Nucleus accumbens (tissue), 56 donors: ENCODE results near the gene RPL27.
A peak's percentile ranks its signal among the peaks of the same experiment; 100 is the strongest.
"Not testable (repeated sequence)": the region's sequence is repeated elsewhere in the genome, so short reads cannot be mapped to it uniquely, and the experiment has no call there.

ENCODE experiments used
- DNase-seq, 56 donors: peaks; one replicate each; lab custom pipeline; 2025; lab: John Stamatoyannopoulos, UW

The RPL27 gene

DNA sequence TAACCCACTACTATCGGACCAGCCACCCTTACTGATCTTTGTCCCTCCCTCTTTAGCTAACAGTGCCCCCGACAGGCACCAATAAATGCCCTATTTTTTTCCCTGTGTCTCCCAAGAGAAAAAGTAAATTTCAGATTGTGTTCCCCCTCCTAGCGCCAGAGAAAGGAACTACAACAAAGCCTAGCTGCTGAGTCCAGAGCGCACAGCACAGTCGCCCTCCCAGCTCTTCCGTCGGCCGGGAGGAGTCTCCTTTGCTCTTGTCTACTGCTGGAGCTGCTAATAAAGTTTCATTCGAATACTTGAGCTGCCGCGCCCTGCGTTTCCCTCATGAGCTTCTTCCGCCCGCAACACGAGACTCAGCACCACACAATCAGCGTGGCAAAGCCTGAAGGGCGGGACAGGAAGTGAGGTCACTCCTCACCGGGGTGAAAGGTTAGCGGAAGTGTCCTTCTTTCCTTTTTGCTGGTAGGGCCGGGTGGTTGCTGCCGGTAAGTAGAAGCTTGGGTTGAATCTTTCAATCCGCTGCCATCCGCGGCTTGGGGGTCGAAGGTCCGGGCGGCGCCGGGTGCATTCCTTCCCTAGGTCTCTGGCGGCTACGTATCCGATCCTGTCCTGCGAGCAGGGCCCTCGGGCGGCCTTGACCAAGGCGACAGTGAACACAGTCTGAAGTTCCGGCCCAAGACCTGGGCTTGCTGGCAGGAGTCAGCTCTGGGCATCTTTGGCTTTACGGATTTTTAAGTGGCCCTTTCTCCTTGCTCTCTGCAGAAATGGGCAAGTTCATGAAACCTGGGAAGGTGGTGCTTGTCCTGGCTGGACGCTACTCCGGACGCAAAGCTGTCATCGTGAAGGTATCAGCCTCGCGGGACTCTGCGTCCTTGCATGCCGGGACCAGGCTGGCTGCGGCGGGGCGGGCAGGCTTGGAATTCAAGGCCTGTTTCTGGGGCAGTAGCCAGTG is at the start of gene RPL27:
TSS of gene RPL27 (plus strand) at position 436 of the 955 bp plus-strand sequence. CDS start at position 768, 332 bp downstream.
- peak; percentile 82 to 100 (median 98) for DNase-seq

DNA sequence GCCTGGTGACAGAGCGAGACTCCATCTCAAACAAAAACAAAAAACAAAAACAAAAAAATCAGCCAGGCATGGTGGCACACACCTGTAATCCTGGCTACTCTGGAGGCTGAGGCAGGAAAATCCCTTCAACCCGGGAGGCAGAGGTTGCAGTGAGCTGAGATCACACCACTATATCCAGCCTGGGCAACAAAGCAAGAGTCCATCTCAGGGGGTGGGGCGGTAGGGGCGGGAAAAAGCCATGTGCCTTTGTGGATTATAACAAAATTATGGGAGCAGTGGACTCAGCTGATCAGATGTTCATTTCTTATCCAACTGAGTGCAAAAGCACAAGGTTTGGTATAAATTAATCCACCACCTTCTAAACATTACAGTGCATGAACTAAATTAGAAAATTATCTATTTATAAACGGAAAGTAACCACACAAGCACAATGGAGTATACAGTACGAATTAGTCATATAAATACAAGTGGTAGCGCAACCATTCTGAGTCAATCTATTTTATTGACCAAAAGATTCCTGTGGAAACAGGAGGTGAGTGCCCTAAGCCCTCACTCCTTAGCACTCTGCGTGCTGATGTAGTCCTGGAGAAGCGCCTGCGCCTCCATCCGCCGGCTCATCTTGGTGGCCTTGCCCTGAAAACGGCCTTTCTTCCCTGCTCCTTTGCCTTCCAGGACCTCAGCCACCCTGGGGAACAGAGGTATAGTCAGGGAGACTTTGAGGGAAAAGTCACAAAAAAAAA is 48.0 kb upstream of the RPL27 start:
- DNase-seq, result no peak

DNA sequence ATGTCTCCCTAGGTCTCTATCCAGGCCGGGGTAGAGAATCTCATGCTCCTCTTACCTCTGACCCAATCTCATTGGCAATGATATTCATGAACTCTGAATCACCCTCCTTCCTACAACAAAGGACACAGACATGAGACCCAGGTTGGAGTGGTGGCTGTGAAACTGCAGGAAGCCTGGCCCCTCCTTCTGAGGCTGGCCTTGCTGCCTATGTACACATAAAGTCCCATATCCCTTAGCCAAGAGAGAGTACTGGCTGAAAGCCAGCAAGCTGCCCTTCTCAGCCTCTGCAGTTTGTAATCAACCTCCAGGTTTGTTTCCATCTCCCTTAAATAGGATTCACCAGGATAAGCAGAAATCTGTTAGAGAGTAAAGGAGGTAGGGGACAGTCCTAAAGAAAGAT is 44.5 kb upstream of the RPL27 start:
- no peak for DNase-seq

GRCh38 chr17:42964161-42964932 is 33.9 kb upstream of the RPL27 start, which contains the start of gene AARSD1:
Gene AARSD1 (minus strand): TSS chr17:42964454. CDS start chr17:42964440, 14 bp downstream.
- DNase-seq, result peak; percentile 37 to 93 (median 82)

- DNase-seq, result no peak
These were observed 30.3 kb upstream of the RPL27 start for GRCh38 chr17:42967925-42968324.

- peak in 3 of 56 donors; percentile 7 to 22 (median 12) for DNase-seq
These were observed 29.1 kb upstream of the RPL27 start for GRCh38 chr17:42969001-42969581.

GRCh38 chr17:42971589-42971988 is 26.6 kb upstream of the RPL27 start:
- no peak for DNase-seq

GRCh38 chr17:42973323-42973722 is 24.9 kb upstream of the RPL27 start:
- DNase-seq, result not testable (repeated sequence)

GRCh38 chr17:42975265-42975664 is 23.0 kb upstream of the RPL27 start:
- no peak for DNase-seq

- not testable (repeated sequence) for DNase-seq
These were observed 22.5 kb upstream of the RPL27 start for GRCh38 chr17:42975701-42976100.

DNA sequence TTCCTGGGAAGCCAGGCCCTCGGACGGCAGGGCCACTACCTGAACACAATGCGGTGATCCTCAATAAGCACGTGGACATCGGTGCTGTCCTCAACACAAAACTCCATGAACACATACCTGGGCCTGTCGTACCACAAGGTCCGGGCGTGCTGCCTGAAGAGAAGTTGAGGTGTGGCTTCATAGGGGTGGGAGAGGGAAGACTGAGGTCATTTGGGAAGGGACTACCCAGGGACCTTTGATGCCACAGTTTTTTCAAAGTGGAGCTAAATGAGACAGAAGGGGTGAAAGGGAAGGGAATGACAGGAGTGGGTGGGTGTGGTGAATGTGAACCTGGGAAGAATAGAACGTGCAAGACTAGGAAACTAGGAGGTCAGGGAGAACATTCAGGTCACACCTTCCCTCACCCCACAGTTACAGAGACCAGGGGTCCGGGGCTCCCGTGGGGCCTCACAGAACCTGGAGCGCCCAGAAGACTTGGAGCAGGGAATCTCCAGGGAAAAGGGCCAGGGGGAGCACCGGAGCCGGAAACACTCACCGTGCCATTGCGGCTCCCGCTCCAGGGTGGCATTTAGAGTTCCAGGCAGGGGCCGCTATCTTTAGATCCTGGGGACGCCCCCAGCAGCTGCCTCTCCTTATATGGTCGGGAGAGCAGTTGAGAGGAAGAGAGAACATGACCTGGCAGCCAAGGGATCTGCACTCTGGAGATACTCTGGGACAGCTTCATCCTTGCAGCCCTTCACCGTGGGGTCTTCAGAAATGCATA is 18.5 kb upstream of the RPL27 start, which contains the start of gene PTGES3L:
TSS of gene PTGES3L (minus strand) at position 570 of the 763 bp plus-strand sequence. CDS start at position 543, 27 bp downstream.
- DNase-seq, result peak in 40 of 56 donors; percentile 3 to 77 (median 42)

- DNase-seq, result peak in 55 of 56 donors; percentile 31 to 94 (median 75)
These were observed 17.9 kb upstream of the RPL27 start, which contains the start of gene RUNDC1 for GRCh38 chr17:42980274-42980765. Gene RUNDC1 (plus strand): TSS chr17:42980565. CDS start chr17:42980577, 12 bp downstream.

DNA sequence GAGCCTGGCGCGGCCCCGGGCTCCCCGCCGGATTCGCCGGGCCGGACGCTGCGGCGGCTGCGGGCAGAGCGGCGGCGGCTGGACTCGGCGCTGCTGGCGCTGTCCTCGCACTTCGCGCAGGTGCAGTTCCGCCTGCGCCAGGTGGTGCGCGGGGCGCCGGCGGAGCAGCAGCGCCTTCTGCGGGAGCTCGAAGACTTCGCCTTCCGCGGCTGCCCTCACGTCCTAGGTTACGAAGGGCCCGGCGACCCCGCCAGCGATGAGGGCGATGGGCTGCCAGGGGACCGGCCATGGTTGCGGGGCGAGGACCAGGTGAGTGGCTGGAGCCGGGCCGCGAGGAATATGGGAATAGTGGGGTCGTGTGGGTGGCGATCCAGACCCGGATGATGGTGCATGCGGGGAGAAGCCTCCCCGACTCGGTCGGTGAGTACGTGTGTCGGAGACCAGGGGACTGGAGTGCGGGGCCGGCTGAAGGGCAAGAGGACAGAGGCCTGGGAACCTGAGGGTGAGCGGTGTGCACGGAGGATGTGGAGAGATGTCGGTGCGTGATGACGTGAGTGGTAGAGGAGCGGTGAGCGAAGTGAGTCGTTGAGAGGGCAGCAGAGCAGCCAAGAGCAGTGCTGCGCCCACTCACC is 17.3 kb upstream of the RPL27 start:
- DNase-seq, result peak in 42 of 56 donors; percentile 3 to 69 (median 38)

- DNase-seq, result no peak
These were observed 16.0 kb upstream of the RPL27 start for GRCh38 chr17:42982266-42982665.

DNA sequence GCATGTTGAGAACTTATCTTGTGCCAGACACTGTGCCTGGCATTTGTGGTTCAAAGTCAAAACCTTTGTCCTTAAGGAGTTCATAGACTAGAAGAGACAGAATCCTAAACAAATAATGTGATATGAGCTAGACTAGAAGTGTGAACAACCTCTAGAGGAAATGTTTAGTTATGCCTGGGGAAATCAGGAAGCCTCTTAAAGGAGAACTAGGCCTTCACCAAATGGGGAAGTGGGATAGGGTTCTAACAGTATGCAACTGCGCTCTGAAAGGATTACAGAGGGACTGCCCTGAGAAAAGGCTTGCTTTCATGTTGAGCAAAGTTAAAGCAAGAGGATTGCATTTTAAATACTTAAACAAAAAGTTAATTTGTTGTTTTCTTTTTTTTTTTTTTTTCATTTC is 13.0 kb upstream of the RPL27 start:
- no peak for DNase-seq

DNA sequence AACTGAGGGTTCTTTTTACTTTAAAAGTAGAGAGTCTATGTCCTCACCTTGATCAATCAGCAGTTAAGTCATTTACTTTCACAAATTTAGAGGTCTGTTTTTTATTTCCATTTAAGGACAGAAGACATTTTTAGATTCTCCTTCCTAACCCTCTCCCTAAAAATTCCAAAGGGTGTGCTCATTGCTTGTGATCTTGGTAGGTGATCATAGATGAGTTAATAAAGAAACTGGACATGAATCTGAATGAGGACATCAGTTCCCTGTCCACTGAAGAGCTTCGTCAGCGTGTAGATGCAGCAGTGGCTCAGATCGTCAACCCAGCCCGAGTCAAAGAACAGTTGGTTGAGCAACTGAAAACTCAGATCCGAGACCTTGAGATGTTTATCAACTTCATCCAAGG is 9.1 kb upstream of the RPL27 start:
- DNase-seq, result no peak

DNA sequence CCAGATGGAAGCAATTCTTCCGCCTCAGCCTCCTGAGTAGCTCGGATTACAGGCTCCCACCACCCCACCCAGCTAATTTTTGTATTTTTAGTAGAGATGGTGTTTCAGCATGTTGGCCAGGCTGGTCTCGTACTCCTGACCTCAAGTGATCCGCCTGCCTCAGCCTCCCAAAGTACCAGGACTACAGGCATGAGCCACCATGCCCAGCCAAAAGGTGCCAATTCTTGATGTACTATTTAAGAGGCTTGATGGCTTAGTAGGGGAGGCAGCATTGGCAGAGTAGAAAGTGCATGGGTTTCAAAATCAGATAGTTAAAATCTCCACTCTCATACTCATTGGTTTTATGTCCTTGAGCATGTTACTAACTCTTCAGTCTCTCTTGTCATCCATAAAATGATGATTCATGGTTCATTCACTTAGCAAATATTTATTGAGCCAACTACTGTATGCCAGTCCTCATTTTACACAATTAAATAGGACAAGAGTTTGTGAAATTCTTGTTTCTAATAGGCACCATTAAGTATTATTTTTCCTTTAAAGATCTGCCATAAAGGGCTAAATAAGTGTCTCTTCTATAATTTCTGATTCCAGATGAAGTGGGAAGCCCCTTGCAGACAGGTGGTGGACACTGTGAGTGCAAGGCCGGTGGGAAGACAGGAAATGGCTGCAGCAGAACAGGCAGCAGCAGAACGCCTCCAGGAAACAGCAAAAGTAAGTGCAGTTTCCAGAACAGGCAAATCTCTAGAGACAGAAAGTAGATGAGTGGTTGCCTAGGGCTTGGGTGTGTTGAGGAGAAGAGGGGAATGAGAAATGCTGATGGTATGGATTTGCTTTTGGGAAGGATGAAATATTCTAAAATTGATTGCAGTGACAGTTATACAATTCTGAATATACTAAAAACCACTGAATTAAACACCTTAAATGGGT is 8.2 kb upstream of the RPL27 start:
- DNase-seq, result no peak
